ENCODE measurements around the gene CCZ1. TPM values are rescaled to one million over a fixed set of nuclear protein-coding genes. Genes with fewer than 3 reads are reported as not detected.
"Not testable (repeated sequence)": the region's sequence is repeated elsewhere in the genome, so short reads cannot be mapped to it uniquely, and the experiment has no call there.

Gene CCZ1
- total RNA-seq, 2 donors from 2014 or later: 59.6 to 87.6 TPM

DNA sequence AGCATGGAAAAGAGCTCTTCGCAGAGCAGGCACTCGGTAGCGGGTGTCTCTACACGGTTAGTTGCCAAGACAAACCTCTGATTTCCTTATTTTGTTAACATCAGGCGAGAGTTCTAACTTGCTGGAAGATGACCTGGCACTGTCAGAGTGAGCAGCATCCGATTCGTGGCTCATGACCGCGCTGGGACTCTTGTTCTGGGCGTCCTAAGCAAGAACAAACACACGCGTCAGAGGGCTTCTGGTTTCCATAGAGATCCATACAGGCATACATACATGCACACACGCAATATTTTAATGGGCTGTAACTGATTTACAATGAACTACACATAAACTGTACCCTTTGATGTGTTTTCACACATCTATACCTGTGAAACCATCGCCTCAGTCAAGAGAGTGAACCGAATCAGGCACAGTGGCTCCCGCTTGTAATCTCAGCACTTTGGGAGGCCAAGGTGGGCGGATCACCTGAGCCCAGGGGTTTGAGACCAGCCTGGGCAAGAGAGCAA is 36.5 kb downstream of the CCZ1 start:
- intact Hi-C loops (cut with DNase I); H3K4me1 ChIP-seq; DNase-seq; H3K9me3 ChIP-seq; H3K4me3 ChIP-seq; H3K27ac ChIP-seq; H3K27me3 ChIP-seq; H3K9ac ChIP-seq (ENCODE audit: low read depth in 2 of 2, low read length in 2 of 2); H3K36me3 ChIP-seq: not testable (repeated sequence)

DNA sequence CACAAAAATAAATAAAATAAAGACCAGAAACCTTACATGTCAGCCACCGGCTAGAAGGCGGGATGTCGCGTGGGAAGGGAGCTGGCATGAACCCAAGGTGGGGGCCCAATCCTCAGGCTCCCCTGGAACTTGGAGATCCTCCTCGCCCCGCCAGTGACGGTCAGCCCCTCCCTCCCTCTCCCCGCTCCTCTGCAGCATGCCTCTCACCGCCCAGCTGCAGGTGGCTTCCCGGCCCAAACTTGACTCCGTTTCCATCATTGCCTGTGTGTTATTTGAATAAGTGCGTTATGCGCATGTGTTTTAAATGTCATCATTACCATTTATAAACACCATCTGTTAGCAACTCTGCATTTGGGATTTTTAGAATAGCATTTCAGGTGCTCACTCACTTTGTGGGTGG is 64.7 kb downstream of the CCZ1 start:
- H3K4me1 ChIP-seq; DNase-seq; H3K27me3 ChIP-seq; H3K9me3 ChIP-seq; H3K9ac ChIP-seq (ENCODE audit: low read depth in 2 of 2, low read length in 2 of 2); H3K4me3 ChIP-seq; H3K27ac ChIP-seq; intact Hi-C loops (cut with DNase I); H3K36me3 ChIP-seq: not testable (repeated sequence)

DNA sequence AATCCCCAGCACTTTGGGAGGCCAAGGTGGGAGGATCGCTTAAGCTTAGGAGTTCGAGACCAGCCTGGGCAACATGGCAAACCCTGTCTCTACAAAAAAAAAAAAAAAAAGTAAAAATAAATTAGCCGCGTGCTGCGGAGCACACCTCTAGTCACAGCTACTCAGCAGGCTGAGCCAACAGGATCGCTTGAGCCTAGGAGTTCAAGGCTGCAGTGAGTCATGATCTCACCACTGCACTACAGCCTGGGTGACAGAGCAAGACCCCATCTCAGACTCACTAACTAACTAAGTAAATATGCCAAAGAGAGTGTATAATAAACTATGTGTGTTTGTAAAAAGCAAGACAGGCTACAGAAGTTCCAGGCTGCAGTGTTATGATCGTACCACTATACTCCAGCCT is 65.3 kb downstream of the CCZ1 start:
- H3K4me1 ChIP-seq; H3K36me3 ChIP-seq; DNase-seq; H3K27me3 ChIP-seq; H3K9me3 ChIP-seq; H3K9ac ChIP-seq (ENCODE audit: low read depth in 2 of 2, low read length in 2 of 2); H3K27ac ChIP-seq; intact Hi-C loops (cut with DNase I); H3K4me3 ChIP-seq: not testable (repeated sequence)

DNA sequence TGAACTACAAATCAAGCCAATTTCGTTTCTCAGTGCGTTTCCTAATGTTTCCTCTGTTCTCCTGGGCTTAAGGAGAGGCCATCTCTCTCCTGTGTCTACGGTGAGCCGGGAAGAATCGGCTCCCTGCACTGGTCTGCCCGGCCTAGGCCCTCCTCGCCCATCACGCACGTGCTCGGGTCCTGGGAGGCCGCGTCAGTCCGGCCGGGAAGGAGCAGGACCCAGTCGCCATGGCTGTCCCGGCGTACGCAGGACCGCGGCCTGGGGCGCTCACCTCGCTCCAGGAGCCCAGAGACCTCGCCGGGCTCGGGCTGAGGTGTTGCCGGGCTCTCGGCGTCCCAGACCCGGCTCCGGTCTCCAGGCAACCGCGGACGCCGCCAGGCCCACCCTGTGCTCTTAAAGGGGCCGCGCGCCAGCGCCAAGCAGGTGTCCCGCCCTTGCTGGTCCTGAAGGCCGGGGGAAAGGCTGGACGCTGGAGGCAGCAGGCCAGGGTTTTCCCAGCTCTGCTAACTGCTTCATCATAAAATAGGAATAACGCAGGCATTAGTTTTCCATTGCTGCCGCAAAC is 71.9 kb downstream of the CCZ1 start, which contains the start of gene RSPH10B:
RSPH10B (minus strand) TSS at position 343 of the 565 bp plus-strand sequence. CDS start 3,573 bp downstream, outside the sequence.
- H3K36me3 ChIP-seq; DNase-seq; H3K4me1 ChIP-seq; H3K27ac ChIP-seq; H3K9me3 ChIP-seq; H3K27me3 ChIP-seq; H3K4me3 ChIP-seq; intact Hi-C loops (cut with DNase I); H3K9ac ChIP-seq (ENCODE audit: low read depth in 2 of 2, low read length in 2 of 2): not testable (repeated sequence)

DNA sequence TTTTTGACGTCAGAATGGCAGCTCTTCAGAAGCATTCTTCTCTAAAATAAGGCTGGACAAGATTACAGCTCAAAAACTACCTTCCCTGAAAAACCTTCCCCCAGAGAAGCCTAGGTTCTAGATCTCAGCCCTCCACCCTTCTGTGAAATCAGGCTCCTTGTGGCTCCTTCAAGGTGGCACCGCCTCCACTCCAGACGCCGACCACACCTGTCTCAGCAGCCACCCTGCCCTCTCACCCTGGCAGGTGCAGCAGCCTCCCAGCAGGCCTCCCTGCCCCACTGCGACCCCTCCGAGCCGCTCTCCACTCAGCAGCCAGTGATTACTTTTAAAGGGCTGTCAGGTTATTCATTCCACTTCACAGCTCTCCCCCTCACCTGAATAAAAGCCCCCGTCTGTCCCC is 75.0 kb downstream of the CCZ1 start:
- DNase-seq; intact Hi-C loops (cut with DNase I): not testable (repeated sequence)

More for the DNA sequence above, 75.0 kb downstream of the CCZ1 start:
- not testable (repeated sequence) for H3K4me3 ChIP-seq; H3K27ac ChIP-seq; H3K36me3 ChIP-seq; H3K9ac ChIP-seq (ENCODE audit: low read depth in 2 of 2, low read length in 2 of 2); H3K27me3 ChIP-seq; H3K4me1 ChIP-seq; H3K9me3 ChIP-seq

Other genes with a start within 250 kb of the CCZ1 start
- 10 to 100 TPM; 15.9 to 16.2 TPM for gene RNF216, start 117.1 kb upstream of the CCZ1 start, total RNA-seq
- not detected for gene OCM, start 17.9 kb upstream of the CCZ1 start, total RNA-seq
- not detected for gene RSPH10B, start 72.0 kb downstream of the CCZ1 start, total RNA-seq
- 1 to 10 TPM; 9.3 to 9.9 TPM for gene PMS2, start 110.3 kb downstream of the CCZ1 start, total RNA-seq
- 10 to 100 TPM; 31.8 to 60.3 TPM for gene AIMP2, start 110.5 kb downstream of the CCZ1 start, total RNA-seq
- gene ANKRD61, start 132.6 kb downstream of the CCZ1 start, total RNA-seq: not detected
- gene EIF2AK1, start 160.4 kb downstream of the CCZ1 start, total RNA-seq: 100 to 1,000 TPM; 102 to 127 TPM
- 1 to 10 TPM; 9.2 to 9.6 TPM for gene USP42, start 206.2 kb downstream of the CCZ1 start, total RNA-seq

Measured in colonic mucosa (tissue), 4 donors.